Measurements from ENCODE around the gene GPR15LG. TPM values are rescaled to one million over a fixed set of nuclear protein-coding genes. Genes with fewer than 3 reads are reported as not detected.
A peak's percentile ranks its signal among the peaks of the same experiment; 100 is the strongest.

The GPR15LG gene
- total RNA-seq, 1 donor from 2014 or later: not detected

- no peak for DNase-seq (ENCODE audit: low read depth in 2 of 2)
These were observed 40.5 kb downstream of the GPR15LG start for GRCh38 chr10:84214046-84214572.

- no peak for DNase-seq (ENCODE audit: low read depth in 2 of 2)
These were observed 41.1 kb downstream of the GPR15LG start for GRCh38 chr10:84214612-84215235.

- no peak for DNase-seq (ENCODE audit: low read depth in 2 of 2)
These were observed 43.2 kb downstream of the GPR15LG start for GRCh38 chr10:84216834-84217233.

- DNase-seq (ENCODE audit: low read depth in 2 of 2): no peak
These were observed 44.1 kb downstream of the GPR15LG start for GRCh38 chr10:84217746-84218145.

GRCh38 chr10:84221916-84222315, 48.3 kb downstream of the GPR15LG start:
- DNase-seq (ENCODE audit: low read depth in 2 of 2): no peak

- DNase-seq (ENCODE audit: low read depth in 2 of 2): peak in 1 of 2 donors; percentile 8
These were observed 50.9 kb downstream of the GPR15LG start for GRCh38 chr10:84224411-84225028.

- DNase-seq (ENCODE audit: low read depth in 2 of 2): no peak
These were observed 52.0 kb downstream of the GPR15LG start, which contains the start of gene LRIT2 for GRCh38 chr10:84225427-84226173. Gene LRIT2 (minus strand): TSS chr10:84225544. CDS start chr10:84225520, 24 bp downstream.

- no peak for DNase-seq (ENCODE audit: low read depth in 2 of 2)
These were observed 53.0 kb downstream of the GPR15LG start for GRCh38 chr10:84226616-84227015.

GRCh38 chr10:84227810-84228209, 54.2 kb downstream of the GPR15LG start:
- no peak for DNase-seq (ENCODE audit: low read depth in 2 of 2)

- DNase-seq (ENCODE audit: low read depth in 2 of 2): no peak
These were observed 56.8 kb downstream of the GPR15LG start for GRCh38 chr10:84230359-84230758.

GRCh38 chr10:84232376-84232775, 58.8 kb downstream of the GPR15LG start:
- DNase-seq (ENCODE audit: low read depth in 2 of 2): no peak

GRCh38 chr10:84233940-84234339, 60.3 kb downstream of the GPR15LG start:
- no peak for DNase-seq (ENCODE audit: low read depth in 2 of 2)

- no peak for DNase-seq (ENCODE audit: low read depth in 2 of 2)
These were observed 60.9 kb downstream of the GPR15LG start for GRCh38 chr10:84234479-84234878.

Other genes starting within 250 kb of the GPR15LG start
- gene GHITM, start 34.3 kb upstream of the GPR15LG start, total RNA-seq: 154 and 173 TPM in 2 replicates
- under 0.01 TPM in 2 replicates for gene CDHR1, start 20.7 kb downstream of the GPR15LG start, total RNA-seq
- not detected in 2 replicates for gene LRIT2, start 51.7 kb downstream of the GPR15LG start, total RNA-seq
- gene LRIT1, start 67.7 kb downstream of the GPR15LG start, total RNA-seq: not detected in 2 replicates
- not detected in 2 replicates for gene RGR, start 71.3 kb downstream of the GPR15LG start, total RNA-seq
- gene CCSER2, start 154.8 kb downstream of the GPR15LG start, total RNA-seq: 11.1 and 14.9 TPM in 2 replicates